Measurements from ENCODE around the gene AIFM3. TPM values are rescaled to one million over a fixed set of nuclear protein-coding genes. Genes with fewer than 3 reads are reported as not detected.
A peak's percentile ranks its signal among the peaks of the same experiment; 100 is the strongest.
"Not testable (repeated sequence)": the region's sequence is repeated elsewhere in the genome, so short reads cannot be mapped to it uniquely, and the experiment has no call there.

The AIFM3 gene
- total RNA-seq, 2 donors from 2014 or later: 0.34 to 1.2 TPM

GRCh38 chr22:20996598-20997535 is 29.8 kb downstream of the AIFM3 start:
- Mint-ChIP-seq H3K36me3 (ENCODE audit: low read depth) (no peaks in the 10 kb centered on the region), H3K4me3 (no peak overlapping the region), H3K4me1 (peaks cover 14% of the 10 kb centered on the region), H3K27me3 (no peaks in the 10 kb centered on the region), H3K27ac (no peak overlapping the region)
- ATAC-seq (no peak), DNase-seq (no peak)
- no peaks in the 10 kb centered on the region for H3K9me3 ChIP-seq (ENCODE audit: control insufficient read depth, low read length, poor library complexity, severe bottlenecking)

GRCh38 chr22:20997536-20998257 is 30.6 kb downstream of the AIFM3 start:
- Mint-ChIP-seq H3K36me3 (ENCODE audit: low read depth) (no peaks in the 10 kb centered on the region), H3K27me3 (no peaks in the 10 kb centered on the region), H3K4me3 (peak overlapping the region; percentile 71), H3K27ac (peak overlapping the region; percentile 81), H3K4me1 (peaks cover 18% of the 10 kb centered on the region)
- H3K9me3 ChIP-seq (ENCODE audit: control insufficient read depth, low read length, poor library complexity, severe bottlenecking): no peaks in the 10 kb centered on the region
- no peak for DNase-seq
- no peak for ATAC-seq

GRCh38 chr22:20998411-20999336 is 31.6 kb downstream of the AIFM3 start:
- no peak for DNase-seq
- Mint-ChIP-seq H3K36me3 (ENCODE audit: low read depth) (no peaks in the 10 kb centered on the region), H3K4me3 (peak overlapping the region; percentile 71), H3K4me1 (peaks cover 24% of the 10 kb centered on the region), H3K27ac (peak overlapping the region; percentile 81), H3K27me3 (no peaks in the 10 kb centered on the region)
- H3K9me3 ChIP-seq (ENCODE audit: control insufficient read depth, low read length, poor library complexity, severe bottlenecking): no peaks in the 10 kb centered on the region
- ATAC-seq: no peak

GRCh38 chr22:20999350-21000206 is 32.5 kb downstream of the AIFM3 start:
- H3K36me3 Mint-ChIP-seq (ENCODE audit: low read depth): no peaks in the 10 kb centered on the region
- DNase-seq (no peak), ATAC-seq (no peak)
- no peaks in the 10 kb centered on the region for H3K27me3 Mint-ChIP-seq
- peak overlapping the region; percentile 97 for H3K27ac Mint-ChIP-seq
- H3K9me3 ChIP-seq (ENCODE audit: control insufficient read depth, low read length, poor library complexity, severe bottlenecking): no peaks in the 10 kb centered on the region
- H3K4me1 Mint-ChIP-seq: peaks cover 24% of the 10 kb centered on the region
- peak overlapping the region; percentile 93 for H3K4me3 Mint-ChIP-seq

GRCh38 chr22:21000207-21000986 is 33.3 kb downstream of the AIFM3 start:
- H3K27me3 Mint-ChIP-seq: no peaks in the 10 kb centered on the region
- H3K4me1 Mint-ChIP-seq: peaks cover 24% of the 10 kb centered on the region
- peak overlapping the region; percentile 97 for H3K27ac Mint-ChIP-seq
- H3K9me3 ChIP-seq (ENCODE audit: control insufficient read depth, low read length, poor library complexity, severe bottlenecking): no peaks in the 10 kb centered on the region
- DNase-seq (no peak), ATAC-seq (no peak)
- no peaks in the 10 kb centered on the region for H3K36me3 Mint-ChIP-seq (ENCODE audit: low read depth)
- H3K4me3 Mint-ChIP-seq: peak overlapping the region; percentile 93

- H3K9me3 ChIP-seq (ENCODE audit: control insufficient read depth, low read length, poor library complexity, severe bottlenecking): no peaks in the 10 kb centered on the region
- Mint-ChIP-seq H3K4me3 (peak overlapping the region; percentile 93), H3K27ac (peak overlapping the region; percentile 97), H3K27me3 (no peaks in the 10 kb centered on the region), H3K36me3 (ENCODE audit: low read depth) (no peaks in the 10 kb centered on the region), H3K4me1 (peaks cover 24% of the 10 kb centered on the region)
- DNase-seq (no peak), ATAC-seq (no peak)
Observed at GRCh38 chr22:21000987-21001600, 34.0 kb downstream of the AIFM3 start.

GRCh38 chr22:21001601-21002325 is 34.7 kb downstream of the AIFM3 start, which contains the start of gene THAP7:
THAP7 (minus strand) TSS chr22:21002118; CDS start chr22:21001911, 207 bp downstream.
- Mint-ChIP-seq H3K4me1 (peaks cover 24% of the 10 kb centered on the region), H3K4me3 (peak within 1 kb of the TSS; percentile 93), H3K27ac (peak within 1 kb of the TSS; percentile 97), H3K36me3 (ENCODE audit: low read depth) (no peaks in the 10 kb centered on the region), H3K27me3 (no peaks in the 10 kb centered on the region)
- ATAC-seq (peak; percentile 90), DNase-seq (peak; percentile 94 to 95 (median 95))
- H3K9me3 ChIP-seq (ENCODE audit: control insufficient read depth, low read length, poor library complexity, severe bottlenecking): no peaks in the 10 kb centered on the region

- Mint-ChIP-seq H3K4me3 (peak overlapping the region; percentile 93), H3K27ac (peak overlapping the region; percentile 29), H3K36me3 (ENCODE audit: low read depth) (no peaks in the 10 kb centered on the region), H3K4me1 (peaks cover 21% of the 10 kb centered on the region), H3K27me3 (no peaks in the 10 kb centered on the region)
- ATAC-seq (no peak), DNase-seq (no peak)
- no peaks in the 10 kb centered on the region for H3K9me3 ChIP-seq (ENCODE audit: control insufficient read depth, low read length, poor library complexity, severe bottlenecking)
Observed at GRCh38 chr22:21003782-21004181, 36.7 kb downstream of the AIFM3 start.

GRCh38 chr22:21009208-21009607 is 42.2 kb downstream of the AIFM3 start:
- DNase-seq; H3K27me3 Mint-ChIP-seq; H3K4me1 Mint-ChIP-seq; H3K4me3 Mint-ChIP-seq; ATAC-seq; H3K36me3 Mint-ChIP-seq (ENCODE audit: low read depth); H3K9me3 ChIP-seq (ENCODE audit: control insufficient read depth, low read length, poor library complexity, severe bottlenecking): not testable (repeated sequence)
- peak overlapping the region; percentile 24 for H3K27ac Mint-ChIP-seq

GRCh38 chr22:21009638-21010425 is 42.8 kb downstream of the AIFM3 start:
- Mint-ChIP-seq H3K27ac (peak overlapping the region; percentile 24), H3K27me3 (no peaks in the 10 kb centered on the region), H3K4me1 (peaks cover 11% of the 10 kb centered on the region), H3K36me3 (ENCODE audit: low read depth) (no peaks in the 10 kb centered on the region), H3K4me3 (no peak overlapping the region)
- no peak for ATAC-seq
- no peak for DNase-seq
- no peaks in the 10 kb centered on the region for H3K9me3 ChIP-seq (ENCODE audit: control insufficient read depth, low read length, poor library complexity, severe bottlenecking)

All from T-helper 17 cell (primary cell).